ENCODE results near the gene ITGA2. TPM values are rescaled to one million over a fixed set of nuclear protein-coding genes. Genes with fewer than 3 reads are reported as not detected.

The ITGA2 gene
- total and polyA plus RNA-seq, 2 of the 8 experiments (the other 6 are each of a cell fraction or from before 2014, with no cell fraction given) = 1.4 to 7.7 TPM

DNA sequence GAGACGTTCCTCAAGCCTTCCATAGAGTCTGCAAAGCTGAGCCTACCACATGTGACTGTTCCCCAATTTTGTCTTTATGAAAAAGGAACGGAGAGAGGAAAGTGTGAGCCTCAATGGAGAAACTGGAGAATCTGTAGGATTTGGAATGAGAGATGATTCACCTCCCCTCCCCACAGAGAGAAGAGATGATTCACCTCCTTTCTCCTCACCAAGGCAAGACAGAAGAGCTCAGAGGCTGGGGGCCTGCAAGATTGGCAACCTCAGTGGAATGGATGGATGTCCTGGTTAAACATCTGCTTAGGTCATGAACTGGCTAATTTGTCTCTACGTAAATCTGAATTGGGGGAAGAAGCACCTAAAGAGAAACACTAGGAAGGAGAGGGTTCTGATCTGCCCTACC lies 137.4 kb downstream of the ITGA2 start:
- Histone ChIP-seq H3K56ac (replicated peaks; ENCODE audit: insufficient read length, low read depth, low read length) (no peak overlapping the region), H3K36me3 (ENCODE audit: control insufficient read depth in 2 of 4, insufficient read depth in 4 of 4, low read length in 3 of 4) (no peaks in the 10 kb centered on the region), H4K20me1 (replicated peaks in 1 of 2; ENCODE audit: control insufficient read depth in 1 of 2, insufficient read depth in 2 of 2, low read length in 2 of 2) (no peaks in the 10 kb centered on the region), H3K79me2 (ENCODE audit: control insufficient read depth in 1 of 2, insufficient read depth in 2 of 2, low read length in 2 of 2) (no peaks in the 10 kb centered on the region), H3K4me3 (ENCODE audit: extremely low read depth in 1 of 4, insufficient read depth in 2 of 4, low read depth in 3 of 4, low read length in 4 of 4) (no peak overlapping the region), H4K91ac (replicated peaks; ENCODE audit: insufficient read length, low read length) (no peak overlapping the region), H3K27me3 (replicated peaks in 1 of 4; ENCODE audit: control insufficient read depth in 3 of 4, extremely low read depth in 1 of 4, insufficient read depth in 3 of 4, low read length in 3 of 4) (no peaks in the 10 kb centered on the region), H3K23me2 (ENCODE audit: low read depth, low read length) (no peaks in the 10 kb centered on the region), H3K9me3 (ENCODE audit: insufficient read depth in 2 of 2, low read depth in 1 of 2, low read length in 1 of 2) (no peaks in the 10 kb centered on the region), H3K18ac (ENCODE audit: extremely low read depth, low read length) (no peak overlapping the region), H3K79me1 (ENCODE audit: low read depth, low read length) (no peaks in the 10 kb centered on the region), H2AK5ac (ENCODE audit: low read depth, low read length) (no peak overlapping the region), H3K4ac (replicated peaks; ENCODE audit: insufficient read length, low read depth, low read length) (no peak overlapping the region), H3K9ac (replicated peaks in 1 of 4; ENCODE audit: extremely low read depth in 1 of 4, low read depth in 3 of 4, low read length in 3 of 4) (no peak overlapping the region), H4K8ac (ENCODE audit: extremely low read depth, insufficient read depth, low read length) (no peak overlapping the region), H2BK120ac (replicated peaks; ENCODE audit: low read depth, low read length) (no peak overlapping the region), H2BK5ac (ENCODE audit: low read depth, low read length) (no peak overlapping the region), H2BK15ac (ENCODE audit: low read length) (no peak overlapping the region), H4K5ac (ENCODE audit: insufficient read length, low read depth, low read length) (no peak overlapping the region), H3K4me2 (ENCODE audit: insufficient read depth in 1 of 2, low read depth in 2 of 2, low read length in 2 of 2) (no peak overlapping the region), H3K4me1 (replicated peaks in 1 of 4; ENCODE audit: control insufficient read depth in 3 of 4, insufficient read depth in 4 of 4, low read length in 3 of 4) (no peaks in the 10 kb centered on the region), H3K23ac (ENCODE audit: insufficient read length) (no peak overlapping the region), H3K14ac (ENCODE audit: insufficient read length) (no peak overlapping the region), H2BK20ac (ENCODE audit: low read length) (no peak overlapping the region), H2AFZ (ENCODE audit: low read length) (no peak overlapping the region), H3K27ac (ENCODE audit: low read depth, low read length) (no peak overlapping the region), H2BK12ac (ENCODE audit: low read depth, low read length) (no peak overlapping the region)
- DNase-seq (ENCODE audit: low read depth in 1 of 2, low spot score in 2 of 2) (no peak), FAIRE-seq (no peak)
- ChIA-PET POLR2A (ENCODE audit: partially characterized antibody) (no interaction called here), CTCF (ENCODE audit: partially characterized antibody) (interaction anchor here (1.5 kb wide), 1 partner anchor 11 kb away, joined by 6 read pairs; no protein-coding TSS in a partner anchor)
- 68% methylated on average over 3 of the region's 3 CpGs; no CpG with 5 or more reads in 1 of the 2 experiments for WGBS, 2 experiments (ENCODE audit: extremely low coverage in 1 of 2, insufficient coverage in 1 of 2, insufficient read length in 1 of 2, insufficient replicate concordance in 2 of 2, low coverage in 1 of 2, low lambda C conversion rate in 2 of 2, missing lambda C conversion rate in 1 of 2)
- TF ChIP-seq ATF2 (IDR thresholded peaks at IDR 0.05; ENCODE audit: low read length) = no peak
- no peak for TF ChIP-seq RNF2 (IDR thresholded peaks at IDR 0.05; ENCODE audit: borderline replicate concordance, low read depth, low read length, missing control alignments, poor library complexity, severe bottlenecking)
- no peak for TF ChIP-seq SP4 (IDR thresholded peaks at IDR 0.05; ENCODE audit: low read length)
- TF ChIP-seq CHD1 (IDR thresholded peaks at IDR 0.05; ENCODE audit: low read depth, low read length) = no peak
- no peak for TF ChIP-seq CBX5 (IDR thresholded peaks at IDR 0.05; ENCODE audit: low read depth, low read length)
- TF ChIP-seq CTBP2 (IDR thresholded peaks at IDR 0.05; ENCODE audit: borderline replicate concordance, insufficient read depth, insufficient read length, low read length) = no peak
- TF ChIP-seq SRF (IDR thresholded peaks at IDR 0.05; ENCODE audit: low read depth, low read length) = no peak
- no peak for TF ChIP-seq CREB1 (IDR thresholded peaks at IDR 0.05)
- TF ChIP-seq RBBP5 (IDR thresholded peaks at IDR 0.05; ENCODE audit: borderline replicate concordance, low read depth, low read length) = no peak
- TF ChIP-seq TBP (IDR thresholded peaks at IDR 0.05; ENCODE audit: low read depth, low read length) = no peak
- no peak for TF ChIP-seq USF2 (IDR thresholded peaks at IDR 0.05; ENCODE audit: low read length)
- TF ChIP-seq CEBPB (IDR thresholded peaks at IDR 0.05; ENCODE audit: low read depth, low read length) = no peak

Measured in H1 (cell line).